Measurements from ENCODE around the gene FBXO42. TPM values are rescaled to one million over a fixed set of nuclear protein-coding genes. Genes with fewer than 3 reads are reported as not detected.
A peak's percentile ranks its signal among the peaks of the same experiment; 100 is the strongest.

The FBXO42 gene
- polyA plus RNA-seq, 3 donors, result 11.6 to 18.4 (median 16.9) TPM

DNA sequence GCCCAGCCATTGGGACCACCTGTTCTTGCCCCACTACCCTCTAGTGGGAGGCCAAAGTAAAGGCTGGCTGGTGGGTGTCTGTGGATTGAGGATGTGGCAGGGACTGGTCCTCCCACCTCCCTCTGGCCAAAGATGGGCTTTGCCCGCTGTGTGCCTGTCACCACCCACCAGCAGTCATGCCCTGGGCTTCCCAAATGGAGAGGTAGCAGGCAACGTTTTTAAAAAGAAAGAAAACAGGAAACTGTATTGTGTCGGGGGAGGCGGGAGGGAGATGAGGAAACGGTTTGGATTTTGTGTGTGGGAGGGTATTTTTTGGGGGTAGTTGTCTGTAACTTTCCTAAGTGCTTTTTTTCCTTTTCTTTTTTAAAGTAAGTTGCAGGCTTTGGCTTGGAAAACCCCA lies 44.8 kb upstream of the FBXO42 start:
- Mint-ChIP-seq H3K27me3 (ENCODE audit: low read depth in 3 of 3) (peaks cover 0 to 3% (median 0%) of the 10 kb centered on the region in 3 donors), H3K36me3 (peaks cover 66 to 80% of the 10 kb centered on the region in 2 donors), H3K4me1 (peaks cover 3% of the 10 kb centered on the region), H3K9me3 (no peaks in the 10 kb centered on the region), H3K4me3 (no peak overlapping the region), H3K27ac (peak overlapping the region in 1 of 7 donors; percentile 57)
- peaks cover 22% of the 10 kb centered on the region for H3K79me2 ChIP-seq (ENCODE audit: insufficient read depth, low read length)
- H3K27me3 ChIP-seq (ENCODE audit: control insufficient read depth in 2 of 2, insufficient read depth in 2 of 2, low read length in 2 of 2), result no peaks in the 10 kb centered on the region
- no peak for DNase-seq
- H3K4me2 ChIP-seq (replicated peaks; ENCODE audit: extremely low read depth, low read length, poor library complexity, severe bottlenecking), result no peak overlapping the region
- no peaks in the 10 kb centered on the region for H3K4me1 ChIP-seq (ENCODE audit: control insufficient read depth in 1 of 2, insufficient read depth in 2 of 2, low read length in 2 of 2)
- intact Hi-C loops (cut with micrococcal nuclease), result no loop called here
- peaks cover 74% of the 10 kb centered on the region for H4K20me1 ChIP-seq (ENCODE audit: insufficient read depth, low read length)
- no peak overlapping the region for H2AFZ ChIP-seq (ENCODE audit: insufficient read depth, low read depth, low read length, poor library complexity, severe bottlenecking)
- H3K4me3 ChIP-seq (replicated peaks in 1 of 3; ENCODE audit: low read depth in 2 of 3, low read length in 3 of 3), result no peak overlapping the region
- TF ChIP-seq CTCF (IDR thresholded peaks at IDR 0.05), result no peak
- 0% methylated on average over 2 of the region's 5 CpGs for WGBS (ENCODE audit: insufficient coverage)
- H3K27ac ChIP-seq (ENCODE audit: low read depth in 1 of 2, low read length in 2 of 2), result peak overlapping the region in 1 of 2 donors; percentile 41
- H3K9ac ChIP-seq (ENCODE audit: insufficient read depth, low read length, poor library complexity, severe bottlenecking), result no peak overlapping the region
- H3K9me3 ChIP-seq (replicated peaks in 1 of 2; ENCODE audit: control insufficient read depth in 1 of 2, insufficient read depth in 1 of 2, low read length in 2 of 2), result no peaks in the 10 kb centered on the region
- peaks cover 58 to 81% of the 10 kb centered on the region in 2 donors for H3K36me3 ChIP-seq (replicated peaks in 1 of 2; ENCODE audit: control insufficient read depth in 1 of 2, insufficient read depth in 2 of 2, low read length in 2 of 2)

GRCh38 chr1:16396591-16396990 lies 44.3 kb upstream of the FBXO42 start:
- TF ChIP-seq CTCF (IDR thresholded peaks at IDR 0.05), result no peak
- intact Hi-C loops (cut with micrococcal nuclease), result no loop called here
- H3K36me3 Mint-ChIP-seq, result peaks cover 68 to 82% of the 10 kb centered on the region in 2 donors
- H3K27me3 Mint-ChIP-seq (ENCODE audit: low read depth in 3 of 3), result peaks cover 0 to 3% (median 0%) of the 10 kb centered on the region in 3 donors
- H2AFZ ChIP-seq (ENCODE audit: insufficient read depth, low read depth, low read length, poor library complexity, severe bottlenecking), result no peak overlapping the region
- H3K9ac ChIP-seq (ENCODE audit: insufficient read depth, low read length, poor library complexity, severe bottlenecking), result no peak overlapping the region
- peak overlapping the region in 1 of 7 donors; percentile 32 for H3K27ac Mint-ChIP-seq
- H3K9me3 Mint-ChIP-seq, result no peaks in the 10 kb centered on the region
- H3K4me2 ChIP-seq (replicated peaks; ENCODE audit: extremely low read depth, low read length, poor library complexity, severe bottlenecking), result no peak overlapping the region
- H3K4me1 Mint-ChIP-seq, result peaks cover 8% of the 10 kb centered on the region
- peaks cover 28% of the 10 kb centered on the region for H3K79me2 ChIP-seq (ENCODE audit: insufficient read depth, low read length)
- peaks cover 58 to 84% of the 10 kb centered on the region in 2 donors for H3K36me3 ChIP-seq (replicated peaks in 1 of 2; ENCODE audit: control insufficient read depth in 1 of 2, insufficient read depth in 2 of 2, low read length in 2 of 2)
- no peak overlapping the region for H3K4me3 ChIP-seq (replicated peaks in 1 of 3; ENCODE audit: low read depth in 2 of 3, low read length in 3 of 3)
- no peaks in the 10 kb centered on the region for H3K9me3 ChIP-seq (replicated peaks in 1 of 2; ENCODE audit: control insufficient read depth in 1 of 2, insufficient read depth in 1 of 2, low read length in 2 of 2)
- no peaks in the 10 kb centered on the region for H3K27me3 ChIP-seq (ENCODE audit: control insufficient read depth in 2 of 2, insufficient read depth in 2 of 2, low read length in 2 of 2)
- no peak overlapping the region for H3K4me3 Mint-ChIP-seq
- H3K27ac ChIP-seq (ENCODE audit: low read depth in 1 of 2, low read length in 2 of 2), result peak overlapping the region in 1 of 2 donors; percentile 41
- H4K20me1 ChIP-seq (ENCODE audit: insufficient read depth, low read length), result peaks cover 79% of the 10 kb centered on the region
- WGBS (ENCODE audit: insufficient coverage), result 100% methylated on average over 1 of the region's 7 CpGs
- peaks cover 3 to 5% of the 10 kb centered on the region in 2 donors for H3K4me1 ChIP-seq (ENCODE audit: control insufficient read depth in 1 of 2, insufficient read depth in 2 of 2, low read length in 2 of 2)
- DNase-seq, result no peak

All from CD14-positive monocyte (primary cell).